SU-DHL-6 (cell line): ENCODE results near the gene ATP1A4.
A peak's percentile ranks its signal among the peaks of the same experiment; 100 is the strongest.

ENCODE experiments used
- H2AFZ ChIP-seq: fragments of 200-600 bp; sonication (generic); 2 replicates; pipeline ENCODE4 v1.6.1; 2014; ENCODE audit warnings: low read depth, mild to moderate bottlenecking, moderate library complexity, mixed read lengths, antibody characterized with exemption, low read length; ENCODE audit not compliant: severe bottlenecking
- H3F3A ChIP-seq: fragments of 200-600 bp; shearing (Covaris generic); 2 replicates; pipeline ENCODE4 v1.6.0; 2016; ENCODE audit warnings: antibody characterized with exemption, mild to moderate bottlenecking; ENCODE audit not compliant: insufficient read depth
- H3K27ac ChIP-seq: fragments of 200-600 bp; sonication (generic); 2 replicates; pipeline ENCODE4 v1.5.1; 2016; ENCODE audit warnings: low read depth, mild to moderate bottlenecking, low read length, moderate library complexity, mixed read lengths
- H3K27me3 ChIP-seq: fragments of 200-600 bp; sonication (generic), shearing (Covaris generic); 2 replicates; pipeline ENCODE4 v1.6.0; 2014; ENCODE audit warnings: mild to moderate bottlenecking, low read length
- H3K36me3 ChIP-seq: fragments of 200-600 bp; sonication (generic); 2 replicates; pipeline ENCODE4 v1.6.1; 2014; ENCODE audit warnings: mild to moderate bottlenecking, low read length, mixed read lengths
- H3K4me2 ChIP-seq: fragments of 300-600, 200-600 bp; shearing (Covaris generic), sonication (generic); 2 replicates; pipeline ENCODE4 v1.6.0; 2014; ENCODE audit warnings: low read length, low read depth, mild to moderate bottlenecking; ENCODE audit not compliant: poor library complexity, severe bottlenecking
- H3K4me3 ChIP-seq: fragments of 200-600 bp; sonication (generic); 2 replicates; pipeline ENCODE4 v1.5.1; 2014; ENCODE audit warnings: antibody characterized with exemption, low read length, mild to moderate bottlenecking, mixed read lengths; ENCODE audit not compliant: insufficient read depth, poor library complexity, severe bottlenecking
- H3K79me2 ChIP-seq: fragments of 200-600 bp; sonication (generic); 2 replicates; pipeline ENCODE4 v1.6.1; 2014; ENCODE audit warnings: mild to moderate bottlenecking, low read length, moderate library complexity; ENCODE audit not compliant: insufficient read depth
- H3K9ac ChIP-seq: fragments of 200-600 bp; sonication (generic); 2 replicates; pipeline ENCODE4 v1.7.0; 2014; ENCODE audit warnings: mild to moderate bottlenecking, low read length
- H3K9me2 ChIP-seq: fragments of 200-600 bp; sonication (generic); replicated peaks from 2 replicates; pipeline ENCODE4 v1.6.1; 2014; ENCODE audit warnings: low read length; ENCODE audit not compliant: insufficient read depth
- H3K9me3 ChIP-seq: fragments of 200-600 bp; sonication (generic); 2 replicates; pipeline ENCODE4 v1.6.1; 2014; ENCODE audit warnings: low read length, mixed read lengths; ENCODE audit not compliant: insufficient read depth
- H4K20me1 ChIP-seq: fragments of 200-600 bp; sonication (generic); 2 replicates; pipeline ENCODE4 v1.6.1; 2014; ENCODE audit warnings: low read depth, mild to moderate bottlenecking, antibody characterized with exemption, low read length, moderate library complexity, mixed read lengths
- EZH2phosphoT487 ChIP-seq: fragments of 200-600 bp; sonication (generic), shearing (Covaris generic); conservative IDR thresholded peaks from 2 replicates; pipeline ENCODE4 v1.6.1; 2018; ENCODE audit warnings: mild to moderate bottlenecking, antibody characterized with exemption, low read length, moderate library complexity, mixed read lengths
- TF ChIP-seq, protein P1 (sequence below): fragments of 200-600 bp; sonication (generic); IDR thresholded peaks from one replicate; pipeline ENCODE4 v1.5.1; 2017; ENCODE audit warnings: antibody characterized with exemption, mild to moderate bottlenecking, low read length, moderate library complexity; ENCODE audit not compliant: insufficient read depth, poor library complexity, severe bottlenecking

Gene ATP1A4

DNA sequence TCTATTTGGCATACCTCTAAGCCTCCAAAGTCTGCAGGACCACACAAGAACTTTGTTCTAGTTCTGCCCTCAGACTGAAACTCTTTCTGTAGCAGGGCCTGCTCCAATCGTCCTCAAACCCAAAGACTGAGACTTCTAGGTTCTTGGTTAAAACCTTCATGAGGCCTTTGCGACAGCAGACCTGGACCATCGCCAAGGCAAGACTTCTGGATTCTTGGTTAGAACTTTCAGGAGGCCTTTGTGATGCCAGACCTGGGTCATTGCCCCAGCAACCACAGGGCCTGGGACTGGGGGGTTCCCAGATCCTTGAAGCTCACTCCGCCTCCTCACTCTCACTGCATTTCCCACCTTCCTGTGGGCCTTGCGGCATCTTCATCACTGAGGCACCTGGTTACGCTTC lies at the start of gene ATP1A4:
ATP1A4 (plus strand) TSS at position 301 of the 400 bp plus-strand sequence. CDS start 438 bp downstream, outside the sequence.
- H3K27me3 ChIP-seq: no peaks in the 10 kb centered on the region
- H4K20me1 ChIP-seq: no peaks in the 10 kb centered on the region
- no peaks in the 10 kb centered on the region for H3F3A ChIP-seq
- H3K9me3 ChIP-seq: no peaks in the 10 kb centered on the region
- no peak within 1 kb of the TSS for H3K9ac ChIP-seq
- no peaks in the 10 kb centered on the region for H3K9me2 ChIP-seq
- no peak within 1 kb of the TSS for H2AFZ ChIP-seq
- no peak within 1 kb of the TSS for H3K27ac ChIP-seq
- H3K36me3 ChIP-seq: no peaks in the 10 kb centered on the region
- TF ChIP-seq EZH2phosphoT487: no peak
- TF ChIP-seq, protein P1, sequence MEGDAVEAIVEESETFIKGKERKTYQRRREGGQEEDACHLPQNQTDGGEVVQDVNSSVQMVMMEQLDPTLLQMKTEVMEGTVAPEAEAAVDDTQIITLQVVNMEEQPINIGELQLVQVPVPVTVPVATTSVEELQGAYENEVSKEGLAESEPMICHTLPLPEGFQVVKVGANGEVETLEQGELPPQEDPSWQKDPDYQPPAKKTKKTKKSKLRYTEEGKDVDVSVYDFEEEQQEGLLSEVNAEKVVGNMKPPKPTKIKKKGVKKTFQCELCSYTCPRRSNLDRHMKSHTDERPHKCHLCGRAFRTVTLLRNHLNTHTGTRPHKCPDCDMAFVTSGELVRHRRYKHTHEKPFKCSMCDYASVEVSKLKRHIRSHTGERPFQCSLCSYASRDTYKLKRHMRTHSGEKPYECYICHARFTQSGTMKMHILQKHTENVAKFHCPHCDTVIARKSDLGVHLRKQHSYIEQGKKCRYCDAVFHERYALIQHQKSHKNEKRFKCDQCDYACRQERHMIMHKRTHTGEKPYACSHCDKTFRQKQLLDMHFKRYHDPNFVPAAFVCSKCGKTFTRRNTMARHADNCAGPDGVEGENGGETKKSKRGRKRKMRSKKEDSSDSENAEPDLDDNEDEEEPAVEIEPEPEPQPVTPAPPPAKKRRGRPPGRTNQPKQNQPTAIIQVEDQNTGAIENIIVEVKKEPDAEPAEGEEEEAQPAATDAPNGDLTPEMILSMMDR: no peak
- H3K4me2 ChIP-seq: no peak within 1 kb of the TSS
- no peaks in the 10 kb centered on the region for H3K79me2 ChIP-seq
- no peak within 1 kb of the TSS for H3K4me3 ChIP-seq

DNA sequence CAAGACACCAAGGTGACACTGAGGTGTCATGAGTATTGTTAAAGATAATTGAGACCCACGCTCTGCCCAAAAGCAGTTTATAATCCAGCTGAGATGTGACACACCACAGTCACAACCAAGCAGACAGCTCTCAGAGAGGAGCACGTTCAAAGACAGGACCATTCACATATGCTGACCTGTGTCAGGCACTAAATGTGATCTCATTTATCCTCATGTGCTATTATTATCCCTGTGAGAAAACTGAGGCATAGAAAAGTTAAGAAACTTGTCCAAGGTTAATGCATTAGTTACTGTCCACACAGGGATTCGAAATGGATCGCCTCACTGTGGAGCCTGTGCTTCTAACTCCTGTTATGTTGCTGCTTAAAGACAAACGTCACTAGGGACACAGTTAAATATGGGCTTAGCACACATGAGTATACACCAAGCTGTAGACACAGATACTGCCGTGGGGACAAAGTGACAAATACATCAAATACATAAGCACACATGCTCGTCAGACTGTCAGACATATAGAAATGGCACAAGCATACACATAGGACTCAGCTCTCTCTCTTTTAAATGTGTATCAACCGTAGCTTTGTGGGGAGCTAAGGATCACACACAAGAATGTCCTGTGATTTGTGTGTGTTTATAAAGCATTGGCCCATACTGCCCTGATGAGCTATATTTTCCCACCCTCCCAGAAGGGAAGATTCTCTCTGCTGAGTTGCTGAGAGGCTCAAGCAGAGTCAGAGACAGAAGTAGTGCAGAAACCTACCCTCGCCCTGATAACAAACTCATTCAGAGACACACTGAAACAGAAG lies 49.5 kb upstream of the ATP1A4 start:
- no peaks in the 10 kb centered on the region for H3K9me2 ChIP-seq
- H4K20me1 ChIP-seq: no peaks in the 10 kb centered on the region
- no peaks in the 10 kb centered on the region for H3K27me3 ChIP-seq
- TF ChIP-seq, protein P1: no peak
- no peak for TF ChIP-seq EZH2phosphoT487
- H3K36me3 ChIP-seq: no peaks in the 10 kb centered on the region
- H3K27ac ChIP-seq: no peak overlapping the region
- no peak overlapping the region for H2AFZ ChIP-seq
- H3F3A ChIP-seq: peaks cover 8% of the 10 kb centered on the region
- no peaks in the 10 kb centered on the region for H3K9me3 ChIP-seq
- H3K9ac ChIP-seq: peak overlapping the region; percentile 30; the same call in 1 of the 2 replicates
- no peak overlapping the region for H3K4me2 ChIP-seq
- H3K4me3 ChIP-seq: no peak overlapping the region
- H3K79me2 ChIP-seq: no peaks in the 10 kb centered on the region

DNA sequence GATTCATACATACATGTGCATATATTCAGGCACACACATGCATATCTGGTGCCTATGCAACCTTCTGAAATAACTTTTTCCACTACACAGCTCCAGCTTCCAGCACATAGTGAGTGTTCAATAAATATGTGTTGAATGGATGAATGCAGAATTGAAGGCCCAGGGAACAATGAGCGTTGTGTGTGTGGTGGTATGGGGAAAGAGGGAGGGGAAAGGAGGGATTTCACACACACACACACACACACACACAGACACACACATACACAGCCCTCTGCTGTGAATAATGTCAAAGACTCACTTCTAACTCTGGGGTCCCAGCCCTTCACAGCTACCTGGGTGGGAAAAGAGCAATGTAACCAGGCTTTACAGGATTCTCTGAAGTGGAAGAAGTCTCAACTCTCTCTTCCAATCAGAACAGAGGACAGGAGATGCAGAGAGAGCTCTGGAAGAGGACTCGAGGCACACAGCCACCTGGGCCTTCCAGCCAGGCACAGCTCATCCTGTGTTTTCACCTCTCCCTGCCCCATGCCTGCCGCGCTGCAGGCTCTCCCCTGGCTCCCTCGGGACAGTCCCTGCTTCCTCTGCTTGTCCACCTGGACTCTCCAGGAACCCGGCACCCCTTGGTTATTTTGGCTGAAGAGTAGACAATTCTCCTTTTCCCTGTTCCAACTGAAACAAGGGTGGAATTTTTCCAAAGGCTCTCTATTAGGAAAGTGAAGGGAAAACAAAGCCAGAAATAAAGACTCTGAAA lies 47.6 kb upstream of the ATP1A4 start:
- H3K27me3 ChIP-seq: no peaks in the 10 kb centered on the region
- H3K79me2 ChIP-seq: no peaks in the 10 kb centered on the region
- no peaks in the 10 kb centered on the region for H4K20me1 ChIP-seq
- H3K4me3 ChIP-seq: no peak overlapping the region
- H3K4me2 ChIP-seq: no peak overlapping the region
- H2AFZ ChIP-seq: no peak overlapping the region
- no peak overlapping the region for H3K27ac ChIP-seq
- TF ChIP-seq, protein P1: no peak
- no peak overlapping the region for H3K9ac ChIP-seq
- no peaks in the 10 kb centered on the region for H3K9me3 ChIP-seq
- H3F3A ChIP-seq: peaks cover 8% of the 10 kb centered on the region
- no peaks in the 10 kb centered on the region for H3K9me2 ChIP-seq
- H3K36me3 ChIP-seq: no peaks in the 10 kb centered on the region
